GM18502 (cell line): Measurements from ENCODE around the gene KMO.

Source experiments
- ATAC-seq: cut with Tn5 transposase; IDR thresholded peaks from one replicate; pipeline ENCODE4 v1.9.1; 2021; ENCODE audit warnings: mild to moderate bottlenecking; ENCODE audit not compliant: unreplicated experiment, poor library complexity

Gene KMO

GRCh38 chr1:241536304-241536703, 4.1 kb downstream of the KMO start:
- ATAC-seq = no peak

GRCh38 chr1:241536969-241537368, 4.8 kb downstream of the KMO start:
- ATAC-seq = no peak

GRCh38 chr1:241542199-241542907, 10.2 kb downstream of the KMO start:
- ATAC-seq = no peak

- no peak for ATAC-seq
Measured at GRCh38 chr1:241548008-241548407, 15.8 kb downstream of the KMO start.

- ATAC-seq = no peak
Measured at GRCh38 chr1:241550318-241550717, 18.1 kb downstream of the KMO start.

- peak; percentile 87 for ATAC-seq
Measured at GRCh38 chr1:241551759-241552638, 19.8 kb downstream of the KMO start.

- no peak for ATAC-seq
Measured at GRCh38 chr1:241553886-241554592, 21.9 kb downstream of the KMO start.

- no peak for ATAC-seq
Measured at GRCh38 chr1:241555526-241555925, 23.3 kb downstream of the KMO start.

- ATAC-seq = no peak
Measured at GRCh38 chr1:241557031-241557430, 24.9 kb downstream of the KMO start.

GRCh38 chr1:241557551-241558193, 25.5 kb downstream of the KMO start:
- no peak for ATAC-seq

GRCh38 chr1:241560146-241560848, 28.1 kb downstream of the KMO start:
- no peak for ATAC-seq

GRCh38 chr1:241560849-241561187, 28.6 kb downstream of the KMO start:
- ATAC-seq = no peak

GRCh38 chr1:241569848-241570247, 37.7 kb downstream of the KMO start:
- ATAC-seq = no peak

GRCh38 chr1:241574154-241574553, 42.0 kb downstream of the KMO start:
- ATAC-seq = no peak

- ATAC-seq = no peak
Measured at GRCh38 chr1:241579434-241579833, 47.3 kb downstream of the KMO start.

GRCh38 chr1:241582921-241583321, 50.7 kb downstream of the KMO start:
- no peak for ATAC-seq

GRCh38 chr1:241586905-241587512, 54.8 kb downstream of the KMO start:
- ATAC-seq = no peak

GRCh38 chr1:241589521-241589920, 57.3 kb downstream of the KMO start:
- no peak for ATAC-seq

- no peak for ATAC-seq
Measured at GRCh38 chr1:241590719-241591118, 58.5 kb downstream of the KMO start.

GRCh38 chr1:241591317-241591716, 59.1 kb downstream of the KMO start:
- no peak for ATAC-seq
